NCI-H345 treated with DMSO at 0.1 percent for 48 hours (cell line): ENCODE measurements around the gene CHST11.

Source experiments
- DNase-seq: peaks from one replicate; lab custom pipeline; 2025; ENCODE audit not compliant: unreplicated experiment; lab: John Stamatoyannopoulos, UW

CHST11 gene

DNA sequence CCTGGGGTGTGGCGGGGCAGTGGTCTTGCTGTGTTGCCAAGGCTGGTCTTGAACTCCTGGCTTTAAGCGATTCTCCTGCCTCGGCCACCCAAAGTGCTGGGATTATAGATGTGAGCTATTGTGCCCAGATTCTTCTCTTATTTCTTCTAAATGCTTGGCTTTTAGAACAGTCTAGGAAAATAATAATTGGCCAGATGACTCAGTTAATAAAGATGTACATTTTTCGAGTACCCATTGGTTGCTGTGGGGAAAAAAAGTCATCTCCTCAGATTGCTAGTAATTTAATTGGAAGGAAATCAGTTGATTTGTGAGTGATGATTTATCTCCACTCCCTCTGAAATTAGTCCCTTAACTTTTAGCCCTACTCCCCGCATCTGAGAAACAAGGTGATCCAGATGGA, 45.5 kb downstream of the CHST11 start:
- DNase-seq = no peak

DNA sequence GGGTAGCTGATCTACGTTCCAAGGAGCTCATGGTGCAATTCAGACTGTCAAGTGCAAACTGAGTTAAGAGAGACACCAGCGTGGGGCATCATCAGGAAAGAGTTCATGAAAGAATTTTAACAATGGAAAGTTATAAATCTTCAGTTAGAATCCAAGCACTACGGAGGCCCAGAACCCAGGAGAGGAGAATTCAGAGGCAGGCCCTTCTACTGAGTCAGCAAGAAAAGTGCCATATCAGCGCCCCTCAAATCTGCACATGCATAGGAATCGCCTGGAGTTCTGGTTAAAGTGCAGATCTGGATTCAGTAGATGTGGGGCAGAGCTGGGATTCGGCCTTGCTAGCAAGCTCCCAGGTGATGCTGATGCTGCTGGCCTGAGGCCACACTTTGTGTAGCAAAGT, 45.9 kb downstream of the CHST11 start:
- no peak for DNase-seq

DNA sequence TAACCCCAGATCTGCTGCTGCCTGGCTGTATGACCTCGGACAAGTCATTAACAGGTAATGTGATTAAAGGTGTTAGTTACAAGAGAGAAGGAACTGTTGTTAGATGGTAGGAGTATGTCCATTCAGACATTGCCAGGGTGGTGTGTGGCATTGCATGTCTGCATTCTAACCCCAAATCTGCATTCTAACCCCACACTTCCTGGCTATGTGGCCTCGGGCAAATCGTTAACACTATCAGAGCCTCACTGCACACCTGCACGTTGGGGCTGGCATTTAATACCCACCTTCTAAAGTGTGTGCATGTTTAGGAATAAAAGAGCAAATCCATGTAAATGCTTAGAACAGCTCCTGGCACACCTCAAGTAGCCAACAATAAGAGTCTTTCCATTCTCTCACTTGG, 46.4 kb downstream of the CHST11 start:
- DNase-seq = no peak

DNA sequence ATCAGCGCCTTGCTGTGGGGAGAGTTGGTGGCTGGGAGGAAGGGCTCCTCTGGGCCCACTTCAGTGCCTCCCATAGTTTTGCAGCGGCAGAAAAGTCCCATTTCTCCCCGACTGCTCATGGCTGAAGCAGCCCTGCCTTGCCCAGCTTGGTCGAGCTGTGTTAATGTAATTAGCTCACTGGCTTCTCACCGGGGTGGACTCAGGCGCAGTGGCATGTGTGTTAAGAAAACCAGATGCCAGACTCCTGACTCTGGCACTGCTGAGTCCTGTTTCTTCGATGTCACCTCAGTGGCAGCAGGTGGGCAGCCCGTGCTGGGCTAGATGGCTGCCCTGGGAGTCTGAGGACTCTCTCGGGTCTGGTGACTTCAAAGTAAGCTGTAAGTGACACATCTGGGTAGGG, 47.4 kb downstream of the CHST11 start:
- no peak for DNase-seq

DNA sequence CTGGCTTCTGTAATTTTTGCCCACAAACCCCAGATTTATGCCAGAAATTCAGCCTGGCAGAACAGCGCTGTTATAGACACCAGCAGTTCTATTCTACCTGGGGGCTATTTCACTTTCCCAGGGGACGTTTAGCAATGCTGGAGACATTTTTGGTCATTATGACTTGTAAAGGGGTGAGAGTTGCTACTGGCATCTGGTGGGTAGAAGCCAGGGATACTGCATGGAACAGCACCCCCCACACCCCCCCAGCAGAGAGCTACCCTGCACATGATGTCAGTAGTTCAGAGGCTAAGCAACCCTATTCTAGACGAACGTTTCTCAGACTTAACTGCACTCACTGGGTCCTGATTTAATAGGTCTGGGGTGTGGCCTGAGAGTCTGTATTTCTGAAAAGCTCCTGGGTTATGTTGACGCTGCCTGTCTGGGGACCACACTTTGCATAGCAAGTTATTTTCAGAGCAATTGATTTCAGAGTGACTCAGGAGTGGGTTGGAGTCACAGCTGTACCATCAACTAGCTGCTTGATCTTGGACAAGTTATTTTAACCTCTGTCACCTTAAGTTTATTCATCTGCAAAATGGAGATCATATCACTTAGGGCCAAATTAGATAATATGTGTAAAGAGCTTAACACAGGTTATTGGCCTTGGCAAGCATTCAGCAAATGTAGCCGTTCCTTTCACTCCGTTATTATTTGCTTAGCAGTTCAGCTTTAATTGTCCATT, 48.5 kb downstream of the CHST11 start:
- DNase-seq = peak; percentile 89

DNA sequence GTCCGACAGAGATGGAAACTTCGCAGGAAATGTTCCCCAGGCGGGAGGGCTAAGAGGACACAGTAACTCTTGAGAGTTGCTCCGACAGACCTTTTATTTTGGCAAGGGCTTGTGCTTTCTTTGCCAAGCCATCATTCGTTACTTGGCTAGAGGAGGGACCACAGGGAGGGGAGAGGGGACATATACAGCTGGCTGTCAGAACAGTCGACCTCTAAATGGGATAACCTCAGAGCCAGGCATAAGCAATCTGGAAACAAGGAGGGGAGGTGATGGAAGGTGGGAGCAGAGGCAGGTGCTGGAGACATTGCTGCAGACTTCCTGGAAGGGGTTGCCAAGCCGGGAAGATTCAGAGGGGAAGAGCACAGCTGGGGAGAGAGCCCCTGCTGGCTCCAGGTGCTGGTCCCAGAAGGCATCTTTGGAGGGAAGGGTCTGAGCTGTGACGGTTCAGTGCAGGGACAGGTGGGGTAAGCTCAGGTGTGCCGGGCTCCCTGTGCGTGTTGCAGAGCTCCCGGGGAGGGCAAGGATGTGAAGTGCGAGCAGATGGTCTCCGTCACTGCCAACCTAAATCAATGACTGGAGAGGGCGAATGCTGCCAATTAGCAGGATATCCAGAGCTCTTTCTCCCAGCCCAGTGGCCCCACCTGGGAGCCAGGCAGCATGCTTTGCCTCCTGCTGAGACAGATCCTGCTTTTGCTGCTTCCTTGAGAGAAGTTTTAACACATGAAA, 50.1 kb downstream of the CHST11 start:
- DNase-seq = peak; percentile 97

DNA sequence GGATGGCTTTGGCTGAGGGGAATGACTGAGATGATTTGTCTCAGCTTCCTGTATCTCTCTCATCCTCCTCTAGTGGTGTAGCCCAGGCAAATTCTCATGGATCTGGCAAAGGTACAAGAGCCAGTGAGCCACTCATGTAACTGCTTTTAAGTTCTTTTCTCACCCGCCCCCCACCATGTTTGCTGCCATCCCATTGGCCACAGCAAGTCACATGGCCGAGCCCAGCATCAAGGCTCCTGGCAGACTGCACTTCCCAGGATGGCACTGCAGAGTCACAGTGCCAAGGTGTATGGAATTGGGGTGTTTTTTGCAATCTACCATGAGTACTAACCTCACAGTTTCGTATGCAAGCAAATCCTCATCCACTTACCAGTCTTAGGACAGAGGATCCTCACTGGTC, 50.9 kb downstream of the CHST11 start:
- DNase-seq = peak; percentile 44

DNA sequence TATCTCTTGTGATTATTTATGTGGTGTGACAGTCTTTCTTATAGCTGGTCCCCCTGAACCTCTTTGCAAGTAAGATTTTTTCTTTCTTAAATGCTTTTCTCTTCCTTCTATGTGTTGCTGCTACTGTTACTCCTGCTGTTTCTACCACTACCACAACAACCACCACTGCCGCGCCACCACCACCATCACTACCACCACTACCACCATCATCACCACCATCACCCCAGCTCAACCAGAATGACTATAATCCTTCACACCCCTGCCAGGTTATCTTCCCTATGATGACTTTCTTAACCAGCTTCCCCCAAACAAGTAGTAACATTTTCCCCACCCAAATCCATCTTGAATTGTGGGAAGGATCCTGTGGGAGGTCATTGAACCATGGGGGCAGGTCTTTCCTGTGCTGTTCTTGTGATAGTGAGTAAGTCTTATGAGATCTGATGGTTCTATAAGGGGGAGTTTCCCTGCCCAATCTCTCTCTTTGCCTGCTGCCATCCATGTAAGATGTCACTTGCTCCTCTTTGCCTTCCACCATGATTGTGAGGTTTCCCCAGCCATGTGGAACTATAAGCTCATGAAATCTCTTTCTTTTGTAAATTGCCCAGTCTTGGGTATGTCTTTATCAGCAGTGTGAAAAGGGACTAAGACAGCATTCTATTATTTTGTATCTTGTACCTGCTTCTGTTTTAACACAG, 52.2 kb downstream of the CHST11 start:
- no peak for DNase-seq

DNA sequence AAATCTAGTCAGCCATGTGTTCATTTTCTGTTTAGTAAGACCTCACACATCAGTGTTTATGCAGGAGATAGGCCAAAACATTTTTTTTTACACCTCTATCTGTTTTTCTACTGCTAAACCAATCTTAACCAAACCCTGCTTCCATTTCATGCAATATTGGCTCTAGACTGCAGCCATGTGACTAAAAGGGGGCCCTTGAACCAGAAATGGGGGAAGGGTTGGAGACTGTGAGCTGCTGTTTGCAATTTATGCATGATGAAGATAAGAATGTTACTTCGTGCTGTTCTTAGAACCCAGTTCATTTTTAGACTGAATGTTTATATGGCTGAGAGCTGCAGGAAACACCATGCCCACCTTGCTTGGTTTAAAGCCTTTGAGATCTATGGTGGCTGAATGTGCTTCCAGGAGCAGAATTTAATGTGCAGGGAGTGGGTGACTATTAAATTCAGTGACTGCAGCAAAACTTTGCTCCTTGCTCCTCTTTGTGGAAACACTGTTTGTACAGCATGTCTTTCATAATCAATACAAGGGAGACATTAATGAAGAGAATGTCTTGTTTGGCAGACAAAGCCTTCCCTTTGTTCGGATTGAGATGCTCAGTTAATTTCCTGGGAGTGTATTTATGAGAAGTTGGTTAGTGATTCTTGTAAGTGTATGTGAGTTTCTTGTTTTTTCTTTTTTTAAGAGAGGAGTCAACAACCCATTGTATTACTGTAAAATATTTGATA, 53.6 kb downstream of the CHST11 start:
- DNase-seq = no peak

DNA sequence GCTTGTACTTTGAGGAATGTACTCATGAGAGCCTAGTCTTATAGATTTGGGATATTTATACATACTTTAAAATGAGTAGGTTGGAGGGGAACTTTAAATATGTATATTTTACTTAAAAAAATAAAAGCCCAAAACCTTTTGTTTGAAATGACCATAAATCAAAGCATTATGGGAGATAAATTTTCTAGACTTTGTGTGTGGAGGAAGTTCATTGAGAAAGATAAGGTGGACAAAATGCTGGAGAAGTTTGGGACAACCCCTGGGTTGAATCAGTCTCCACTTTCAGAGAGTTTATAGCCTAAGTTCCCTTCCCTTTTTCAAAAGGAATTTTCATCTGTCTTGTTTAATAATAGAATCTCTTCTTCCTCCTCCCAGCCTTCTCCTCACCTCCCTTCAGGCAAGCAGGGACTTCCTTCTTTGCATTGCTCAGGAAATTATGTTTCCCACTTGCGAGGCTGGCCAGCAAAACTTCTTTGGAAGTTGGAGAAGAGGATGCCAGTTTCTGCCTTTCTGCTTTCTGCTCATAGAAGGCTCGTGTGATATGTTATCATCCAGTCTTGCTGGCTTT, 54.2 kb downstream of the CHST11 start:
- DNase-seq = no peak

DNA sequence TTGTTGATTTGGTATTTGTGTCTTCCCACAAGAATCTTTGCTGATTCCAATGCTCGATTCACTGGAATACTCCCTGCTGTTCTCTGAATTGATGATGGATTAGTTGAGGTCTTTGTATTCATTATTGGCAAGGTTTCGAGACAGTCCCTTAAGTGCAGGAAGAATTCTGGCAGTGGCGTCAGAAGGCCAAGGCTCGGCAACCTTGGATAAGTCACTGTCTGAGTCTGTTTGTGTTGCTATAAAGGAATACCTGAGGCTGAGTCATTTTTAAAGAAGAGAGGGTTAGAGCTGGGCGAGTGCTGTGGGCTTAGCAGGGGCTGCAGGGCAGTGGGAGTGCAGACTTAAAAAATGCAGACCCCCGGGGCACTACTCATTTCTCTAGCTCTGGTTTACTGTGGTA, 56.9 kb downstream of the CHST11 start:
- no peak for DNase-seq

DNA sequence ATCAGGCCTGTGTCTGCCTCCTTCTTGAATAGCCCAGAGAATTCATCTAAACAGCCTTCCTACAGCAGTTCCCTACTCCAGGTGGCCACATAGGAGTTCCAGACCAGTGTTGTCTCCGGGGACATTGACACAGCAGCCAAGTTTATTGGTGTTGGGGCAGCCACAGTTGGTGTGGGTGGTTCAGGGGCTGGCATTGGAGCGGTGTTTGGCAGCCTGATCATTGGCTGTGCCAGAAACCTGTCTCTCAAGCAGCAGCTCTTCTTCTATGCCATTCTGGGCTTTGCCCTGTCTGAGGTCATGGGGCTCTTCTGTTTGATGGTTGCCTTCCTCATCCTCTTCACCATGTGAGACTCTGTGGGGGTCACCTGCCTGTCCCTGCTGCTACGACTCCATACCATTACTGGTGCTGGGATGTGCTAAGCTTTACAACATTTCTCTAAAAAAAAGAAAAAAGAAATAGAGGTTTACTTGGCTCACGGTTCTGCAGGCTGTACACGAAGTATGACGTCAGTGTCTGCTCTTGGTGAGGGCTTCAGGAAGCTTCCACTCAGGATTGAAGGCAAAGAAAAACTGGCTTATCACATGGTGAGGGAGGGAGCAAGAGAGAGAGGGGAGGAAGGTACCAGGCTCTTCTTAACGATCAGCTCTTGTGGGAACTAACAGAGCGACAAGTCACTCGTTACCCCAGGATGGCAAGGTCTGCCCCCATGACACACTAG, 57.5 kb downstream of the CHST11 start:
- DNase-seq = no peak

DNA sequence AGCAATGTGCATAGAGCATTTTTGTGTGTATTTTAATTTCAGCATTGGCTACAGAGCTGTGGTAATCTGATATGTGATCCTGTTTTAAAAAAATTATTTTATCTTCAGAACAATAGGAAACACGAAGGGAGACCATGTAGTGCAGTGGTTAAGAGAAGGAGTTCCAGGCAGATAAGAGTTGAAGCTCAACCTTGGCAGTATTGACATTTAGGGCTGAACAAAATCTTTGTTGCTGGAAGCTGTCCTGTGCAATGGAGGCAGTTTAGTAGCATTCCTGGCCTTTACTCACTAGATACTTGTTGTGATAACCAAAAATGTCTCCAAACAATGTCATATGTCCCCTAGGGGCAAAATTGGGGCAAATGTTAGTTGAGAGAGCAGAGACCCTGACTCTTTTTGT, 59.2 kb downstream of the CHST11 start:
- DNase-seq = no peak

DNA sequence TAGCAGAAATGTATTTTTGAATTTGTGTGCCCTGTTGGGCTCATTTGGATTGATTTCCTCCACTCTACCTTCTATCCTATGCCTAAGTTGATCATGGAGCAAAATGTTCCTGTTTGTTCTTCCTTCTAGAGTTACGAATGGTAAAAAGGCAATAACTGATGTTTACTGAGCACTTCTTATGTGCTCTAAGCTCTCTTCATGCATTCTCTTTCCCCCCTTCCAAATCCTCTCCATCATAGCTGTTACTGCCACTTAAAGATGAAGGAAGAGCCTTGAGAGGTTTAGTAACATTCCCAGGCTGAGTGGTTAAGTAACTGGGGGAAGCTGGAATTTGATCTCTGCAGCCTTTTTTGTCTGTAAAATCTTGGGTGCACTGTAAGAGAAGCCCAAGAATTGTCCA, 60.1 kb downstream of the CHST11 start:
- no peak for DNase-seq

DNA sequence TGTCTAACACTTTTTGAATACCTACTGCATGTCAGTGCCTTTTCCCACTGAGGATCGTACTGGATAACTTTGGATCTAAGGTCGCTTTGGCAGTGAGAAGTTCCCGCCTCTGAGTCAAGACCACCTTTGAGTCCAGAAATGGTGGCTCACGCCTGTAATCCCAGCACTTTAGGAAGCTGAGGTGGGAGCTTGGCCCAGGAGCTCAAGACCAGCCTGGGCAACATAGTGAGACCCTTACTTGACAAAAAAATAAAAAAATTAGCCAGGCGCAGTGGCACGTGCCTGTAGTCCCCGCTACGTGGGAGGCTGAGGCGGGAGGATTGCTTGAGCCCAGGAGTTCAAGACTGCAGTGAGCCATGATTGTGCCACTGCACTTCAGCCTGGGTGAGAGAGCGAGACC, 61.1 kb downstream of the CHST11 start:
- DNase-seq = no peak

DNA sequence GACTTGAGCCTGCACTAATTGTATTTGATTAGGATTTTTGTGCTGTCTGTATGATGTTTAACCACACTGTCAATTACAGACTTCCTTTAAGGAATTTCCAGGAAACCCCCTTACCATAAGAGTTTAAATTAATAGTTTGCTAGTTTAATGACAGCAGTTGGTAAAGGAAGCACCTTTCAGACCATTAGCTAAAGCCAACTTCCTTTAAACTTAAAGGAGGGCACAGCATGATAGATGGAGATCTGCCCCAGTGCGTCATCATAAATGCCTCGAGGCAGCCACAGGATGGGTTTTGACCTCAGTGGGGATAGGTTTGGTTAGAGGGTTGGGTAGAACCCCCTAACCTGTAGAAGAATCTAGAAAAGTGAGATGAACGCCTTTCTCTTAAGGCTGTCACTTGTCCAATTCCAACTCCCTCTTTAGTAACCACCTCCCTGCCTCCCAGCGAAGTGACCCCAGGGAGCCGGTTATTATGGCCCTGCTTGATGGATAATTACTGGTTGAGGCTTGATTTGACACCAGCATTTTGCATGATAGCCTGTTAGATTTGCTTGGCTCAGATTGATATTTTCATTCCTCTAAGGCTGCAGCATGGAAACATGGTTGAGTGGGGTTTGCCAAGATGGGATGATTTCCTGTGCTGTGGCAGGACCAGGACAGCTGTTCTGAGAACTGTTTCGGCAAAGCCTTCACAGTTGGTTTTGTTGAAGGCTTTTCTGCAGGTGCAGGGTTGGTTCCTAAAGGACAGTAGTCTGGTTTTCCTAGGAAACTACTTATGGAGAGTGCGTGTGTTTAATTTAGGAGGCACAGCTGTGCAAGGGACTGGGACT, 62.7 kb downstream of the CHST11 start:
- DNase-seq = no peak

DNA sequence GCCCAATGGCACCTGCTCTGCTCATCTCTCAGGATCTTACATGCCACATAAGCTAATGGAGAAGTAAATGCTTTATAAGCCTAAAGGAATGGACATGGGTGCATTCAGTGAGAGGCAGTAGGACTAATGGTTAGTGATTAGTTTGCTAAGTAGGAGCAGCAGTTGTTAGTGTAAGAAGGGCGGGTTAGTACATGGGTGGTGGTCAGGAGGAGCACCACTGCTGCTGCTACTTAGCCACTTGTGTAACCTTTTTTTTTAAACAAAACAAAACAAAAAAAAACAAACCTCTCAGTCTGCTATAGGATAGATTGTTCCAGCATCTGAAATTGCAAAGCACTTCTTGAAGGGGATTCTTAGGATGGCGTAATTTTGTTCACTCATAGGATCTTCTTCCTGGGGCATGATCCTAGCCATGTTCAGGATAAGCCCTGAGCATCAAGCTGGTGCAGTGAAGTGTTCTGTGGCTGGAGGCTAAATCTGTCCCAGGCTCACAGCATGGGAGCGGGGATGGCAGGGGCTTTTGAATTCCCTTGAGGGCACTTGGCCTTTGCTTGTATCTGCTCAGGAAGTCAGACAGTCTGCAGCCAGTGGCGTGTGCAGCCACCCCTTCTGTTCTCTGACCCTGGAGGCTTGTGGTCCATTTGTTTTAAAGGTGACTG, 63.6 kb downstream of the CHST11 start:
- peak; percentile 68 for DNase-seq

DNA sequence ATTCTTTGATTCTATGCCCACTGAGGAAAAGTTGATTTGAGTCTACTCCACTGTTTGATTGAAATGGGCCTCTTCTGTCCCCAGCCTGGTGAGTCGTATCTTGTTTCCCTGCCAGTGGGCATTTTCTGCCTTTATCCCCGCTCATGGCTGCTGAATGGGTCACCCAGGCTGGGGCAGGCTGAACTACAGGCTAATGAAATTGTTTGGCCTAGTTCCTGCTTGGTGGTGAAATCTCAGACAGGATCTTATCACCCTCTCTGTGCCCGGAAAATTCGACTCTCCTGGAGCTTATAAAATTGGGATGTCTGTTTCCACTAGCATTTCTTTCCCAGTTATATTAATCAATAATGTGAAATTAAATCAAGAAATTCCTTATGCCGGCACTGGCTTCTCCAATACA, 65.0 kb downstream of the CHST11 start:
- DNase-seq = no peak
